ENCODE measurements around the gene TBCC.

Gene TBCC

DNA sequence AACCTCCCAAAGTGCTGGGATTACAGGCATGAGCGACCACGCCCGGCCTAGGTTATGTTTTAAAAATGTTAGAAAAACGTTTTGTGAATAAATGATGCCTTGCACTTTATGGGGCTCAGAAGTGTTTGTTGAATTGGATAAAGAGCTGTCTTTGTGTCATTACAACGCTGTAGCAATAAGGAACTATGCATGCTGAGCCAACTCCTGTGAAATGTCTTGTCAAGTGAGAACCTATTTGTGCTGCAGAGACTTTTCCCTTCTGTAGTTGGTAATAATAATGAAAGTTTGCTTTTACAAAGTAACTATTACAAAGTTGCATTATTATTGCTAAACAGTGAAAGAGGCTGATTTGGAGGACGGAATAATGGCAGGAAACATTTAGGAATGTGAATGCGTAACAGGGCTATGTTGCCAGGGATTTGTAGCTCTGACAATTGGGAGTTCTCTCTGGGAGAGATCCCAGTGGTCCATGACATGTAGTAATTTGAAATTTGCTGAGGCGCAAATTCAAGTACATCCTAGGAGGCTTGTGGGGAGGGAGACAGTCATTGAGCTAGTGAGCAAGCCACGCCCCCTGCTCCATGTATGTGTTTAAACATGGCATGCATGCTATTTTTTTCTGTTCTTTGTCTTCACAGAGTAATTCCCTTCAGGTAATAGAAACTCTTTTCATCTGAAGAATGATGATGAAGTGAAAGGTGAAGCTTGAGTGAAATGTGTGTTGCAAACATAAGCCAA lies 19.2 kb upstream of the TBCC start:
- Histone ChIP-seq H3K4me1 (ENCODE audit: insufficient read depth, low read length) (no peaks in the 10 kb centered on the region), H3K4me3 (ENCODE audit: low read depth in 1 of 2, low read length in 2 of 2) (no peak overlapping the region), H4K20me1 (ENCODE audit: insufficient read depth, low read length) (no peaks in the 10 kb centered on the region; the same call in 1 of the 2 replicates), H3K27ac (ENCODE audit: low read length) (no peak overlapping the region), H3K9me3 (ENCODE audit: insufficient read depth, low read length, severe bottlenecking) (no peaks in the 10 kb centered on the region), H2AFZ (ENCODE audit: low read depth, low read length) (no peak overlapping the region), H3K36me3 (ENCODE audit: insufficient read depth, low read length) (no peaks in the 10 kb centered on the region), H3K9ac (ENCODE audit: low read depth, low read length) (no peak overlapping the region), H3K4me2 (ENCODE audit: insufficient read depth, low read length) (no peak overlapping the region), H3K27me3 (ENCODE audit: insufficient read depth, low read length, poor library complexity) (no peaks in the 10 kb centered on the region), H3K79me2 (ENCODE audit: insufficient read depth, low read length) (no peaks in the 10 kb centered on the region)
- no peak for DNase-seq
- ATAC-seq (ENCODE audit: insufficient read depth, low read depth) = no peak
- no peak for TF ChIP-seq EZH2 (IDR thresholded peaks at IDR 0.05; ENCODE audit: borderline replicate concordance, low read depth, low read length, severe bottlenecking)
- TF ChIP-seq, protein P1, sequence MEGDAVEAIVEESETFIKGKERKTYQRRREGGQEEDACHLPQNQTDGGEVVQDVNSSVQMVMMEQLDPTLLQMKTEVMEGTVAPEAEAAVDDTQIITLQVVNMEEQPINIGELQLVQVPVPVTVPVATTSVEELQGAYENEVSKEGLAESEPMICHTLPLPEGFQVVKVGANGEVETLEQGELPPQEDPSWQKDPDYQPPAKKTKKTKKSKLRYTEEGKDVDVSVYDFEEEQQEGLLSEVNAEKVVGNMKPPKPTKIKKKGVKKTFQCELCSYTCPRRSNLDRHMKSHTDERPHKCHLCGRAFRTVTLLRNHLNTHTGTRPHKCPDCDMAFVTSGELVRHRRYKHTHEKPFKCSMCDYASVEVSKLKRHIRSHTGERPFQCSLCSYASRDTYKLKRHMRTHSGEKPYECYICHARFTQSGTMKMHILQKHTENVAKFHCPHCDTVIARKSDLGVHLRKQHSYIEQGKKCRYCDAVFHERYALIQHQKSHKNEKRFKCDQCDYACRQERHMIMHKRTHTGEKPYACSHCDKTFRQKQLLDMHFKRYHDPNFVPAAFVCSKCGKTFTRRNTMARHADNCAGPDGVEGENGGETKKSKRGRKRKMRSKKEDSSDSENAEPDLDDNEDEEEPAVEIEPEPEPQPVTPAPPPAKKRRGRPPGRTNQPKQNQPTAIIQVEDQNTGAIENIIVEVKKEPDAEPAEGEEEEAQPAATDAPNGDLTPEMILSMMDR (IDR thresholded peaks at IDR 0.05; ENCODE audit: borderline replicate concordance, extremely low read depth, low read length, poor library complexity, severe bottlenecking) = no peak

DNA sequence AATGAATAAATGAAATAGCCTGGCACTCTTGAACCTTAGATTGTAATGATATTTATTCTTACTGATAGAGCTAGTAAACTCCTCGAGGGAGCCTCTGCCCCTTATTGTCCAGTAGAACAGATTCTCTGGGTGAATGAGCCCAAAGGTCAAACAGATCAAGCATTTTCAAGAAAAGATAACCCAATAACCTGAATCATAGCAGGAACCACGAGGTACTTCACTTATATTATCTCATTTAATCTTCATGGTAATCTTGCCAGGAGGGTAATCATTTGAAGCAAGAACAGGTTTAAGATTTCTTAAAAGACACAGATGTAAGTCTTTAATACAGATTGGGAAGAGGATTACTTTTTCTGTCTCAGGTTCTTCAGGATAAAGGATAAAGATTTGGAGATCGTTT lies 17.0 kb upstream of the TBCC start:
- Histone ChIP-seq H2AFZ (ENCODE audit: low read depth, low read length) (no peak overlapping the region), H3K79me2 (ENCODE audit: insufficient read depth, low read length) (no peaks in the 10 kb centered on the region), H3K9ac (ENCODE audit: low read depth, low read length) (no peak overlapping the region), H3K36me3 (ENCODE audit: insufficient read depth, low read length) (no peaks in the 10 kb centered on the region), H3K27me3 (ENCODE audit: insufficient read depth, low read length, poor library complexity) (no peaks in the 10 kb centered on the region), H3K9me3 (ENCODE audit: insufficient read depth, low read length, severe bottlenecking) (no peaks in the 10 kb centered on the region), H3K4me1 (ENCODE audit: insufficient read depth, low read length) (no peaks in the 10 kb centered on the region), H3K4me2 (ENCODE audit: insufficient read depth, low read length) (no peak overlapping the region), H3K27ac (ENCODE audit: low read length) (no peak overlapping the region), H3K4me3 (ENCODE audit: low read depth in 1 of 2, low read length in 2 of 2) (no peak overlapping the region), H4K20me1 (ENCODE audit: insufficient read depth, low read length) (no peaks in the 10 kb centered on the region; the same call in 1 of the 2 replicates)
- no peak for ATAC-seq (ENCODE audit: insufficient read depth, low read depth)
- no peak for TF ChIP-seq EZH2 (IDR thresholded peaks at IDR 0.05; ENCODE audit: borderline replicate concordance, low read depth, low read length, severe bottlenecking)
- TF ChIP-seq, protein P1 (IDR thresholded peaks at IDR 0.05; ENCODE audit: borderline replicate concordance, extremely low read depth, low read length, poor library complexity, severe bottlenecking) = no peak
- DNase-seq = no peak

DNA sequence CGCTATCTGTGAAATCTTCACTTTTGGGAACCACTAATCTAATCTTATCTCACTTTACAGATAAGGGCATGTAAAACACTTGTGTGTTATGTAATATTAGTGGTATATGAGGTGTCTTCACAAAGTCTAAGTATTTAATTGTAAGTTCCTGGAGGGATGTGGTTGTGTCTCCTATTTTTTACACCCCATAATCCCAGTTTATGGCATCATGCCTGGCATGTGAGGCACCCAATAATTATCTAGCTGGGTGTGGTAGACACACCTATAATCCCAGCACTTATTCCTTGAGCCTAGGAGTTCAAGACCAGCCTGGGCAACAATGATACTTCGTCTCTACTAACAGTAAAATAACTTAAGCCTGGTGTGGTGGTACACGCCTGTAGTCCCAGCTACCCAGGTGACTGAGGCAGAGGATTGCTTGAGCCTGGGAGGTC lies 16.5 kb upstream of the TBCC start:
- no peak overlapping the region for H2AFZ ChIP-seq (ENCODE audit: low read depth, low read length)
- no peak overlapping the region for H3K4me3 ChIP-seq (ENCODE audit: low read depth in 1 of 2, low read length in 2 of 2)
- DNase-seq (no peak), ATAC-seq (ENCODE audit: insufficient read depth, low read depth) (no peak)
- H3K27ac ChIP-seq (ENCODE audit: low read length) = no peak overlapping the region
- H3K79me2 ChIP-seq (ENCODE audit: insufficient read depth, low read length) = no peaks in the 10 kb centered on the region
- H4K20me1 ChIP-seq (ENCODE audit: insufficient read depth, low read length) = no peaks in the 10 kb centered on the region
- no peaks in the 10 kb centered on the region for H3K9me3 ChIP-seq (ENCODE audit: insufficient read depth, low read length, severe bottlenecking)
- no peak for TF ChIP-seq EZH2 (IDR thresholded peaks at IDR 0.05; ENCODE audit: borderline replicate concordance, low read depth, low read length, severe bottlenecking)
- TF ChIP-seq, protein P1 (IDR thresholded peaks at IDR 0.05; ENCODE audit: borderline replicate concordance, extremely low read depth, low read length, poor library complexity, severe bottlenecking) = no peak
- no peaks in the 10 kb centered on the region for H3K27me3 ChIP-seq (ENCODE audit: insufficient read depth, low read length, poor library complexity)
- no peak overlapping the region for H3K4me2 ChIP-seq (ENCODE audit: insufficient read depth, low read length)
- H3K9ac ChIP-seq (ENCODE audit: low read depth, low read length) = no peak overlapping the region
- no peaks in the 10 kb centered on the region for H3K4me1 ChIP-seq (ENCODE audit: insufficient read depth, low read length)
- no peaks in the 10 kb centered on the region for H3K36me3 ChIP-seq (ENCODE audit: insufficient read depth, low read length)

All from DND-41 (cell line).